ENCODE data around the gene PSMB7.

PSMB7 gene

DNA sequence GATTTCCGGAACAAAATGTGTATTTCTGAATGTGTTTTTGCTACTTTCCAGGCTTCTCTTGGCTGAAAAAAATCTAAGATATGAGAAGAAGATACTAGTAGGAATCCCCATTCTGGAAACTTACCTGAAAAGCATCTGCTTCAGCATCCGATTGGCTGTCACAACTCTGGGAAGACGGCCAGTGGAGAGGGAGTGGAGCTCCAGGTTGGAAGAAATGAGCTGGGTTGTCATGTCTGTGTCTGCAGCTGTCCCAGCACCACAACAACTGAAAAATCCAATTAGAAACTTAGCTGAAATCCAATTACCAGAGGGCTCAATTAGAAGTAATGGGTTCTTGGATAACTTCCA is 3.0 kb downstream of the PSMB7 start:
- CTCF ChIA-PET, result interaction anchor here (1.0 to 16.5 kb wide), 5 partner anchors 9 to 124 kb away, joined by 3 to 263 read pairs (median 91); no protein-coding TSS in a partner anchor
- H3K4me3 ChIP-seq (ENCODE audit: low read depth, low read length), result no peak overlapping the region
- POLR2A ChIA-PET, result interaction anchor here (1.1 kb wide), 1 partner anchor 20 kb away, joined by 3 read pairs; no protein-coding TSS in a partner anchor
- no peak for DNase-seq (ENCODE audit: low read depth, low spot score)
- TF ChIP-seq, protein P1, sequence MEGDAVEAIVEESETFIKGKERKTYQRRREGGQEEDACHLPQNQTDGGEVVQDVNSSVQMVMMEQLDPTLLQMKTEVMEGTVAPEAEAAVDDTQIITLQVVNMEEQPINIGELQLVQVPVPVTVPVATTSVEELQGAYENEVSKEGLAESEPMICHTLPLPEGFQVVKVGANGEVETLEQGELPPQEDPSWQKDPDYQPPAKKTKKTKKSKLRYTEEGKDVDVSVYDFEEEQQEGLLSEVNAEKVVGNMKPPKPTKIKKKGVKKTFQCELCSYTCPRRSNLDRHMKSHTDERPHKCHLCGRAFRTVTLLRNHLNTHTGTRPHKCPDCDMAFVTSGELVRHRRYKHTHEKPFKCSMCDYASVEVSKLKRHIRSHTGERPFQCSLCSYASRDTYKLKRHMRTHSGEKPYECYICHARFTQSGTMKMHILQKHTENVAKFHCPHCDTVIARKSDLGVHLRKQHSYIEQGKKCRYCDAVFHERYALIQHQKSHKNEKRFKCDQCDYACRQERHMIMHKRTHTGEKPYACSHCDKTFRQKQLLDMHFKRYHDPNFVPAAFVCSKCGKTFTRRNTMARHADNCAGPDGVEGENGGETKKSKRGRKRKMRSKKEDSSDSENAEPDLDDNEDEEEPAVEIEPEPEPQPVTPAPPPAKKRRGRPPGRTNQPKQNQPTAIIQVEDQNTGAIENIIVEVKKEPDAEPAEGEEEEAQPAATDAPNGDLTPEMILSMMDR (IDR thresholded peaks at IDR 0.05; ENCODE audit: insufficient read depth, low read length, missing control alignments), result no peak

DNA sequence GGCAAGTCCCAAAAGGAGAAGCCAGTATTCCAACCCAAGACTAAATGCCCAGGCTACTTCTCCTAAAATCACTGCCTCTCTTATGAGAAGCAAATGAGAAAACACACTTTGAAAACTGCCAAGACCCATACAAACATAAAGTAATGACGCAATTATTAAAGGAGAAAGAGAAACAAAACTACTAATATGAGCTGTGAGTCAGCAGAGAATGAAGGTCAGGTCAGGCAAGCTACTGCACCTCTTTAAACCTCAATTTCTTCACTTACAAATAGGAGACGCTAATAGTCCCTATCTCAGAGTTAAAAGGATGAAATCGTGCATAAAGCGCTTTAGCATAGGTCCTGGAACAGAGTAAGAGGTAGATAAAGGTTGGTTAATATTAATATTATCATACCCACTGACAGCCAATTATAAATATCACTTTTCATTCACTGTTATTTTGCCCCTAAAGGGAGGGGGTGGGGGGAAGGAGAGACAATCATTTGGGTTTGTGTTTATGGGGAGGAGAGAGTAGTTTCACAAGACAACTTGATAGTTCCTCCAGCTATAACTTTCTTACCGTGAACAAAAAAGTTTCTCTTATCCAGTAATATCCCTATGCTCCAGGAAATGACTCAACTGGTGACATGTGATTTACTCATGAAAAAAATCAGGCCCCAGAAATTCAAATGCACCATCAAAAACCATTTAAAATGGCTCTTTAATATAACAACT is 3.6 kb downstream of the PSMB7 start:
- peak; percentile 45 for DNase-seq (ENCODE audit: low read depth, low spot score)
- TF ChIP-seq, protein P1 (IDR thresholded peaks at IDR 0.05; ENCODE audit: insufficient read depth, low read length, missing control alignments), result no peak
- no peak overlapping the region for H3K4me3 ChIP-seq (ENCODE audit: low read depth, low read length)
- CTCF ChIA-PET, result interaction anchor here (1.0 to 16.5 kb wide), 5 partner anchors 9 to 125 kb away, joined by 3 to 263 read pairs (median 91); no protein-coding TSS in a partner anchor
- POLR2A ChIA-PET, result interaction anchor here (1.1 kb wide), 2 partner anchors 16 to 19 kb away, joined by 3 to 4 read pairs; no protein-coding TSS in a partner anchor

DNA sequence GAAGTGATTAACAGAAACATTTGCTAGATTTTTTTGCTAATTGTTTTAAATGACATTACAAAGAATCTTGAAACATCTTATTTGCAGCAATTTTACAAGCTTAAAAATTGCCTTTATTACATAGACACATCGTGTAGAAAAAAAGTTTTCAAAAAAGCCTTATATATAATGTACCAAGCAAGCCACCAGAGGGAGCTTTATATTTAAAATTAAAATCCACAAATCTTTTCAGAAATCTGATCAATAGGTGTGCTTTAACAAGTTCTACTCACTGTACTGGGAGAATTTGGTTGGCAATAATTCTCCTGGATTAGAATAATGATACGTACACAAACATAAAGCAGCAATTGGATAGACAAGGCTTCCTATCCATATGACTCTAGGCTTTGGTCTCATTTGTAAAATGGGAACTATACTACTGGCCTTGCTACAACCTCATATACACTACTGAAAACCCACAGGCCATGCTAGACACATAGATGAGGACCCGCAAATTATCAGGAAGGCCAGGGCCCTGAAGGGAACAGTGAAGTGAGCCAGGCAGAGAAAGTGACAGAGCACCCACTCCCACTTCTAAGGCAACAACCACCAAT is 4.8 kb downstream of the PSMB7 start:
- H3K4me3 ChIP-seq (ENCODE audit: low read depth, low read length), result no peak overlapping the region
- no peak for DNase-seq (ENCODE audit: low read depth, low spot score)
- POLR2A ChIA-PET, result interaction anchor here (0.9 to 1.1 kb wide), 2 partner anchors 8 to 15 kb away, joined by 3 to 4 read pairs; no protein-coding TSS in a partner anchor
- CTCF ChIA-PET, result interaction anchor here (0.6 to 16.5 kb wide), 26 partner anchors 8 to 356 kb away, joined by 3 to 263 read pairs (median 4); no protein-coding TSS in a partner anchor
- TF ChIP-seq, protein P1 (IDR thresholded peaks at IDR 0.05; ENCODE audit: insufficient read depth, low read length, missing control alignments), result no peak

DNA sequence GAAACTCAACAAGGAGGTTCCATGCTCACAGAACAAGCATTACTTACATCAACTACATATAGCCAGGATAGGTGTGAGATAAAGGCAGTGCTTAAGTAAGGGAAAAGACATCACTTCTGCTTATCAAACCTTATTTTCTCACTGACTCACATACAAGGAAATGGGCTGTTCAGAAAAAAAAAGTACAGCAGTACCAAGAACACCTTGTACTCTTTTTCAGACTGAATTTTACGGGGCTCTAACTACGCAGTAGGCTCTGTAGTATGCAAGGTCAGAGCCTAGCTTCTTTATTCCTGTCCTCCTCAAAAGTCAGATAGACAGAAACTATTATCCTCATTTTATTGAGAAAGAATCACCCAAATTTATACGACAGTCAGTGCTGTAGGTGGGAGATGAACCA is 5.8 kb downstream of the PSMB7 start:
- H3K4me3 ChIP-seq (ENCODE audit: low read depth, low read length), result no peak overlapping the region
- TF ChIP-seq, protein P1 (IDR thresholded peaks at IDR 0.05; ENCODE audit: insufficient read depth, low read length, missing control alignments), result no peak
- POLR2A ChIA-PET, result no interaction called here
- no peak for DNase-seq (ENCODE audit: low read depth, low spot score)
- CTCF ChIA-PET, result interaction anchor here (1.1 to 16.5 kb wide), 8 partner anchors 9 to 352 kb away, joined by 3 to 263 read pairs (median 10); no protein-coding TSS in a partner anchor

DNA sequence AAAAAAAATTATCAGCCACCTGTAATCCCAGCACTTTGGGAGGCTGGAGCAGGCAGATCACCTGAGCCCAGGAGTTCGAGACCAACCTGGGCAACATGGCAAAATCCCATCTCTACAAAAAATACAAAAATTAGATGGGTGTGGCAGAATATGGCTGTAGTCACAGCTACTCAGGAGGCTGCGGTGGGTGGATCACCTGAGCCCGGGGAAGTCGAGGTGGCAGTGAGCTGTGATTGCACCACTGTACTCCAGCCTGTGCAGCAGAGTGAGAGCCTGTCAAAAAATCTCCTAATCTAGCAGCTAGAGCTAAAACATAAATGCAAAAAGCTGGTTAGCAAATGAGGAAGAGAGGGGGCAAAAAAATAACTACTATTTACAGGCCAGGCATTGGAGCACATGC is 12.0 kb downstream of the PSMB7 start:
- H3K4me3 ChIP-seq (ENCODE audit: low read depth, low read length), result no peak overlapping the region
- CTCF ChIA-PET, result interaction anchor here (1.1 to 16.5 kb wide), 2 partner anchors 12 to 133 kb away, joined by 3 to 177 read pairs; no protein-coding TSS in a partner anchor
- POLR2A ChIA-PET, result no interaction called here
- TF ChIP-seq, protein P1 (IDR thresholded peaks at IDR 0.05; ENCODE audit: insufficient read depth, low read length, missing control alignments), result no peak
- no peak for DNase-seq (ENCODE audit: low read depth, low spot score)
